Activated CD8-positive, alpha-beta memory T cell treated with anti-CD3 and anti-CD28 coated beads for 4 hours (primary cell): ENCODE data around the gene SYTL1.

Source experiments
- DNase-seq, 2 donors: peaks; one replicate each; pipeline ENCODE4 v3.0.0-alpha.2; 2020; ENCODE audit warnings: low read depth in 2 of 2

SYTL1 gene

GRCh38 chr1:27364696-27365371 is 23.0 kb downstream of the SYTL1 start:
- DNase-seq: no peak

GRCh38 chr1:27365372-27366112 is 23.7 kb downstream of the SYTL1 start:
- DNase-seq: peak; percentile 61 to 62

GRCh38 chr1:27366113-27366410 is 24.2 kb downstream of the SYTL1 start:
- no peak for DNase-seq

- no peak for DNase-seq
Observed at GRCh38 chr1:27366411-27367159, 24.8 kb downstream of the SYTL1 start, which contains the start of gene MAP3K6. Gene MAP3K6 (minus strand): TSS chr1:27366961. CDS start chr1:27366597, 364 bp downstream.

- no peak for DNase-seq
Observed at GRCh38 chr1:27367160-27367650, 25.4 kb downstream of the SYTL1 start.

- no peak for DNase-seq
Observed at GRCh38 chr1:27368869-27369582, 27.2 kb downstream of the SYTL1 start.

- no peak for DNase-seq
Observed at GRCh38 chr1:27372022-27372807, 30.4 kb downstream of the SYTL1 start.

GRCh38 chr1:27372808-27373690 is 31.2 kb downstream of the SYTL1 start:
- DNase-seq: no peak

GRCh38 chr1:27374362-27375086 is 32.7 kb downstream of the SYTL1 start, which contains the start of gene FCN3:
Gene FCN3 (minus strand): TSS chr1:27374824. CDS start chr1:27374818, 6 bp downstream.
- DNase-seq: no peak

GRCh38 chr1:27377760-27378495 is 36.1 kb downstream of the SYTL1 start:
- DNase-seq: no peak

- no peak for DNase-seq
Observed at GRCh38 chr1:27379564-27380122, 37.8 kb downstream of the SYTL1 start.

- DNase-seq: no peak
Observed at GRCh38 chr1:27380224-27380623, 38.4 kb downstream of the SYTL1 start.

- no peak for DNase-seq
Observed at GRCh38 chr1:27380766-27381733, 39.2 kb downstream of the SYTL1 start.

- no peak for DNase-seq
Observed at GRCh38 chr1:27381969-27382762, 40.3 kb downstream of the SYTL1 start.

GRCh38 chr1:27383039-27383605 is 41.3 kb downstream of the SYTL1 start, which contains the start of gene CD164L2:
Gene CD164L2 (minus strand): TSS chr1:27383333. CDS start chr1:27383239, 94 bp downstream.
- no peak for DNase-seq

GRCh38 chr1:27383661-27384060 is 41.8 kb downstream of the SYTL1 start:
- DNase-seq: no peak
